Ishikawa (cell line): ENCODE measurements around the gene AZU1.

Experiments used
- EGR1 ChIP-seq: IDR thresholded peaks from 2 replicates; pipeline ENCODE4 v1.6.1; 2012
- EP300 ChIP-seq: IDR thresholded peaks from 2 replicates; pipeline ENCODE4 v1.6.1; 2012; ENCODE audit warnings: borderline replicate concordance
- FOXM1 ChIP-seq: IDR thresholded peaks from 2 replicates; pipeline ENCODE4 v1.6.1; 2012; ENCODE audit warnings: low read depth, borderline replicate concordance
- NFIC ChIP-seq: IDR thresholded peaks from 2 replicates; pipeline ENCODE4 v1.6.1; 2012
- RAD21 ChIP-seq: IDR thresholded peaks from 2 replicates; pipeline ENCODE4 v1.6.1; 2012; ENCODE audit warnings: low read depth
- TAF1 ChIP-seq: IDR thresholded peaks from 2 replicates; pipeline ENCODE4 v1.6.1; 2012; ENCODE audit warnings: low read depth, mild to moderate bottlenecking
- TCF12 ChIP-seq: IDR thresholded peaks from 2 replicates; pipeline ENCODE4 v1.6.1; 2012; ENCODE audit warnings: low read depth
- TEAD4 ChIP-seq: IDR thresholded peaks from 2 replicates; pipeline ENCODE4 v1.6.1; 2012
- YY1 ChIP-seq: IDR thresholded peaks from 2 replicates; pipeline ENCODE4 v1.6.1; 2012; ENCODE audit warnings: low read depth
- ZBTB7A ChIP-seq: IDR thresholded peaks from 2 replicates; pipeline ENCODE4 v1.6.1; 2012; ENCODE audit warnings: low read depth
- TF ChIP-seq, protein P1 (sequence below): IDR thresholded peaks from 2 replicates; pipeline ENCODE4 v1.6.1; 2012
- TF ChIP-seq, protein P2 (sequence below): IDR thresholded peaks from 2 replicates; pipeline ENCODE4 v1.6.1; 2012

GRCh38 chr19:844546-844971 lies 16.9 kb downstream of the AZU1 start:
- TF ChIP-seq EP300 (no peak), TEAD4 (no peak), TAF1 (no peak), YY1 (no peak), NFIC (no peak), ZBTB7A (no peak), EGR1 (no peak), RAD21 (no peak), FOXM1 (no peak), TCF12 (no peak)
- TF ChIP-seq, protein P1, sequence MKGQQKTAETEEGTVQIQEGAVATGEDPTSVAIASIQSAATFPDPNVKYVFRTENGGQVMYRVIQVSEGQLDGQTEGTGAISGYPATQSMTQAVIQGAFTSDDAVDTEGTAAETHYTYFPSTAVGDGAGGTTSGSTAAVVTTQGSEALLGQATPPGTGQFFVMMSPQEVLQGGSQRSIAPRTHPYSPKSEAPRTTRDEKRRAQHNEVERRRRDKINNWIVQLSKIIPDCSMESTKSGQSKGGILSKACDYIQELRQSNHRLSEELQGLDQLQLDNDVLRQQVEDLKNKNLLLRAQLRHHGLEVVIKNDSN = no peak
- TF ChIP-seq, protein P2, sequence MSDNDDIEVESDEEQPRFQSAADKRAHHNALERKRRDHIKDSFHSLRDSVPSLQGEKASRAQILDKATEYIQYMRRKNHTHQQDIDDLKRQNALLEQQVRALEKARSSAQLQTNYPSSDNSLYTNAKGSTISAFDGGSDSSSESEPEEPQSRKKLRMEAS = peak; percentile 39; the same call in 1 of the 2 replicates
